Measurements from ENCODE around the gene REC114.
A peak's percentile ranks its signal among the peaks of the same experiment; 100 is the strongest.

REC114 gene

DNA sequence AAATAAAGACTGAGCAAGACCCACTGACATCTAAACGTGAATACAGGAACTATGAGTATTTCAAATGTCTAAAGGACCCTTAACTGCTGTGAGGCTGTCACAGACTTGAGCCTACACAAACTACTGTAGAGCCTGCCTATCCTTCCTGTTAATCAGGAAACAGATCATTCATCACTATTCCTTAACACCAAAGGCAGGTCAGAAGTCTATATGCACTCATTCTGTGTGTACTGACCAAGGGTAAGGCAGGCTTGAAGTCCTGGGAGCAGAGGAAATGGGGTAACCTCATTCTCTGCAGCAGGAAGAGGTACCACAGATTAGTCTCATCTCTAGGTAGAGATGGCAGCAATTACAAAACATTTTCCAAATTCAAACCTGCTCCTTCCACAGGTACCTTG lies 159.5 kb downstream of the REC114 start:
- Histone ChIP-seq H3K27ac (ENCODE audit: low read depth, low read length) (peak overlapping the region; percentile 63), H3K27me3 (ENCODE audit: insufficient read depth, low read length) (no peaks in the 10 kb centered on the region), H3K4me1 (ENCODE audit: control insufficient read depth, insufficient read depth, low read length, unreplicated experiment) (peaks cover 56% of the 10 kb centered on the region), H3K4me3 (ENCODE audit: low read depth, low read length) (peak overlapping the region; percentile 29; the same call in 1 of the 2 replicates), H3K36me3 (ENCODE audit: insufficient read depth, low read length) (no peaks in the 10 kb centered on the region), H3K79me2 (ENCODE audit: control insufficient read depth, insufficient read depth, low read length, unreplicated experiment) (peaks cover 92% of the 10 kb centered on the region), H2AFZ (ENCODE audit: low read length, unreplicated experiment) (no peak overlapping the region)

GRCh38 chr15:73602992-73603391 lies 160.0 kb downstream of the REC114 start:
- H3K36me3 ChIP-seq (ENCODE audit: insufficient read depth, low read length): no peaks in the 10 kb centered on the region
- peaks cover 92% of the 10 kb centered on the region for H3K79me2 ChIP-seq (ENCODE audit: control insufficient read depth, insufficient read depth, low read length, unreplicated experiment)
- peaks cover 58% of the 10 kb centered on the region for H3K4me1 ChIP-seq (ENCODE audit: control insufficient read depth, insufficient read depth, low read length, unreplicated experiment)

DNA sequence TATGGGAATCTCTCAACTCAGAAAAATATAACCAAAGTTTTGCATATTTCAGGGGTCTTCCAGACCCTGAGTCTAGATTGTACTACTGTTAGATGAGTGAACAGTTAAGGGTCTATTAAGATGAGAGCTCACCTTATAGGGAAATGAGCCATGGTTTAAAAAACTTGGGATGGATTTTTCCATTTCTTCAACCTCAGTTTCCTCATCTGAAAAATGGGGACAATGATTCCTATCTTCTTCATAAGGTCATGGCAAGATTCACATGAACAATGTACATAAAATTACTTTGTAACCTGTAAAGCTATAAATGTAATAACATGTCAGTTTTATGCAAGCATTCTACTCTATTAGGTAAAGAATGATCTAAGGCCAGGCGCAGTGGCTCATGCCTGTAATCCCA lies 161.5 kb downstream of the REC114 start:
- H2AFZ ChIP-seq (ENCODE audit: low read length, unreplicated experiment): no peak overlapping the region
- H3K27ac ChIP-seq (ENCODE audit: low read depth, low read length): no peak overlapping the region
- peaks cover 61% of the 10 kb centered on the region for H3K4me1 ChIP-seq (ENCODE audit: control insufficient read depth, insufficient read depth, low read length, unreplicated experiment)
- peaks cover 89% of the 10 kb centered on the region for H3K79me2 ChIP-seq (ENCODE audit: control insufficient read depth, insufficient read depth, low read length, unreplicated experiment)
- no peaks in the 10 kb centered on the region for H3K36me3 ChIP-seq (ENCODE audit: insufficient read depth, low read length)
- H3K4me3 ChIP-seq (ENCODE audit: low read depth, low read length): no peak overlapping the region
- H3K27me3 ChIP-seq (ENCODE audit: insufficient read depth, low read length): no peaks in the 10 kb centered on the region

More at GRCh38 chr15:73602992-73603391, 160.0 kb downstream of the REC114 start:
- H3K4me3 ChIP-seq (ENCODE audit: low read depth, low read length): no peak overlapping the region
- no peak overlapping the region for H3K27ac ChIP-seq (ENCODE audit: low read depth, low read length)
- H2AFZ ChIP-seq (ENCODE audit: low read length, unreplicated experiment): no peak overlapping the region
- H3K27me3 ChIP-seq (ENCODE audit: insufficient read depth, low read length): no peaks in the 10 kb centered on the region

DNA sequence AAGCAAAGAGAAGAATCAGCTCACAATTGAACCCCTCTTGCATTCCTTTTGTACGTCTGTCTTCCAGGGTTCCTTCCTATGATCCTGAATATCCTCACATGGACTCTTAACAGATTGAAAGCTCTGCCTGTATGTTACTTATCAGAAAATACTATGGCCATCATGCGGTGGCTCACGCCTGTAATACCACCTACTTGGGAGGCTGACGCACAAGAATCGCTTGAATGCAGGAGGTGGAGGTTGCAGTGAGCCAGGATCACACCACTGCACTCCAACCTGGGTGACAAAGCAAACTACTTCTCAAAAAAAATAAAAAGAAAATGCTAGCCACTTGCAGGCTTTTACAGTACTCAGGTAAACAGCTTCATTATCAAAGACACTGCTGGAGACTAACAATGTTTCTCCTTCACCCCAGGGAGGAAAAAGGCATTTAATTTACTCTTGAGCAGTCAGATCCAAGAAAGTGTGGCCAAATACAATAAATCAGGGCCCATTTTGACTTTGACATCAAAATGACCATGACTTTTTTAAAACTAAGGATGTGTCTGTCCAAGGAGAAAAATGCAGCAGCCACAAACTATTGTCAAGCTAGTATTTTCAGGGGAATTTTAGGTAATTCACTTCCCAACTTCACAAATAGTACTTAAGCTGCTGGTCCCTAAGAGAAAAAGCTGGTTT lies 162.9 kb downstream of the REC114 start:
- Histone ChIP-seq H3K79me2 (ENCODE audit: control insufficient read depth, insufficient read depth, low read length, unreplicated experiment) (peaks cover 89% of the 10 kb centered on the region), H3K27me3 (ENCODE audit: insufficient read depth, low read length) (no peaks in the 10 kb centered on the region), H3K4me3 (ENCODE audit: low read depth, low read length) (no peak overlapping the region), H3K4me1 (ENCODE audit: control insufficient read depth, insufficient read depth, low read length, unreplicated experiment) (peaks cover 47% of the 10 kb centered on the region), H3K36me3 (ENCODE audit: insufficient read depth, low read length) (no peaks in the 10 kb centered on the region), H2AFZ (ENCODE audit: low read length, unreplicated experiment) (no peak overlapping the region), H3K27ac (ENCODE audit: low read depth, low read length) (no peak overlapping the region)

DNA sequence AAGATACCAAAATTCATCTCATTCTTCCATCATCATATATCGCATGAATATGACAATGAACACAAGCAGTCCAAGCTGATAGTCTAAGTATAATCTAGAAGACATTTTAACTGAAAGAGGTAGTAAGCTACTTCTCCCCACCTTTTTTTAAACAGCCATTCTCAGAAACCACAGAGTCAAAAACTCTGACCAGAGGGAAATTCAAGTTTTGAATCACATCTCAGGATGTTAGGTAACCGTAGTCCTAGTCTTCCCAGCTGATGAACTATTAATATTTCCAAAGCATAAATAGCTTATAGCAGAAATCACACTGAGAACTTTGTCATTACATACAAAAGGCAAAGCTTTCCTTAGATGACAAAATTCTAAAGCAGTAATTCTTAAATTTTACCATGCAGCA lies 164.4 kb downstream of the REC114 start:
- Histone ChIP-seq H3K4me1 (ENCODE audit: control insufficient read depth, insufficient read depth, low read length, unreplicated experiment) (peaks cover 32% of the 10 kb centered on the region), H3K27me3 (ENCODE audit: insufficient read depth, low read length) (no peaks in the 10 kb centered on the region), H2AFZ (ENCODE audit: low read length, unreplicated experiment) (no peak overlapping the region), H3K79me2 (ENCODE audit: control insufficient read depth, insufficient read depth, low read length, unreplicated experiment) (peaks cover 88% of the 10 kb centered on the region), H3K4me3 (ENCODE audit: low read depth, low read length) (no peak overlapping the region), H3K27ac (ENCODE audit: low read depth, low read length) (no peak overlapping the region), H3K36me3 (ENCODE audit: insufficient read depth, low read length) (no peaks in the 10 kb centered on the region)

- no peaks in the 10 kb centered on the region for H3K27me3 ChIP-seq (ENCODE audit: insufficient read depth, low read length)
- H2AFZ ChIP-seq (ENCODE audit: low read length, unreplicated experiment): no peak overlapping the region
- no peak overlapping the region for H3K4me3 ChIP-seq (ENCODE audit: low read depth, low read length)
Measured at GRCh38 chr15:73607843-73608242, 164.9 kb downstream of the REC114 start.

GRCh38 chr15:73608475-73608874 lies 165.5 kb downstream of the REC114 start:
- Histone ChIP-seq H3K27ac (ENCODE audit: low read depth, low read length) (peak overlapping the region; percentile 58), H3K4me3 (ENCODE audit: low read depth, low read length) (no peak overlapping the region), H3K4me1 (ENCODE audit: control insufficient read depth, insufficient read depth, low read length, unreplicated experiment) (peaks cover 23% of the 10 kb centered on the region), H3K27me3 (ENCODE audit: insufficient read depth, low read length) (no peaks in the 10 kb centered on the region), H3K79me2 (ENCODE audit: control insufficient read depth, insufficient read depth, low read length, unreplicated experiment) (peaks cover 85% of the 10 kb centered on the region), H3K36me3 (ENCODE audit: insufficient read depth, low read length) (no peaks in the 10 kb centered on the region), H2AFZ (ENCODE audit: low read length, unreplicated experiment) (no peak overlapping the region)

More at GRCh38 chr15:73607843-73608242, 164.9 kb downstream of the REC114 start:
- no peak overlapping the region for H3K27ac ChIP-seq (ENCODE audit: low read depth, low read length)
- H3K79me2 ChIP-seq (ENCODE audit: control insufficient read depth, insufficient read depth, low read length, unreplicated experiment): peaks cover 86% of the 10 kb centered on the region
- no peaks in the 10 kb centered on the region for H3K36me3 ChIP-seq (ENCODE audit: insufficient read depth, low read length)
- H3K4me1 ChIP-seq (ENCODE audit: control insufficient read depth, insufficient read depth, low read length, unreplicated experiment): peaks cover 28% of the 10 kb centered on the region

- Histone ChIP-seq H3K4me1 (ENCODE audit: control insufficient read depth, insufficient read depth, low read length, unreplicated experiment) (peaks cover 23% of the 10 kb centered on the region), H3K36me3 (ENCODE audit: insufficient read depth, low read length) (no peaks in the 10 kb centered on the region), H3K79me2 (ENCODE audit: control insufficient read depth, insufficient read depth, low read length, unreplicated experiment) (peaks cover 86% of the 10 kb centered on the region), H2AFZ (ENCODE audit: low read length, unreplicated experiment) (no peak overlapping the region), H3K27ac (ENCODE audit: low read depth, low read length) (peak overlapping the region; percentile 58), H3K27me3 (ENCODE audit: insufficient read depth, low read length) (no peaks in the 10 kb centered on the region), H3K4me3 (ENCODE audit: low read depth, low read length) (no peak overlapping the region)
Measured at GRCh38 chr15:73608941-73609340, 166.0 kb downstream of the REC114 start.

All from ACC112 (cell line).